ENCODE measurements around the gene NOTCH2. TPM values are rescaled to one million over a fixed set of nuclear protein-coding genes. Genes with fewer than 3 reads are reported as not detected.
"Not testable (repeated sequence)": the region's sequence is repeated elsewhere in the genome, so short reads cannot be mapped to it uniquely, and the experiment has no call there.

Gene NOTCH2
- total and polyA plus RNA-seq, 10 of the 15 experiments (the other 5 are each of a cell fraction or from before 2014, with no cell fraction given), result 0.02 to 2.0 (median 0.62) TPM; not detected in 1

GRCh38 chr1:120023791-120024190 lies 45.7 kb downstream of the NOTCH2 start:
- in situ Hi-C loops (cut with MboI); SMC1A ChIA-PET (ENCODE audit: uncharacterized antibody, unreplicated experiment): not testable (repeated sequence)

GRCh38 chr1:120014978-120015377 lies 54.5 kb downstream of the NOTCH2 start:
- H3K4me3 ChIP-seq; H2AFZ ChIP-seq (ENCODE audit: control insufficient read depth, low read depth, low read length); H3K9ac ChIP-seq (ENCODE audit: control insufficient read depth, insufficient read depth, low read length); H3K36me3 ChIP-seq (ENCODE audit: control insufficient read depth in 2 of 2, insufficient read depth in 2 of 2, low read length in 1 of 2); ATAC-seq; H4K20me1 ChIP-seq (ENCODE audit: control insufficient read depth, insufficient read depth); SMC1A ChIA-PET (ENCODE audit: uncharacterized antibody, unreplicated experiment); in situ Hi-C loops (cut with MboI); H3K4me2 ChIP-seq (ENCODE audit: control insufficient read depth, insufficient read depth); POLR2A ChIA-PET; H3K79me2 ChIP-seq (ENCODE audit: control insufficient read depth, insufficient read depth, low read length); intact Hi-C loops (cut with micrococcal nuclease; ENCODE audit: unreplicated experiment); DNase-seq (ENCODE audit: low read depth, low spot score); H3K9me3 ChIP-seq (replicated peaks; ENCODE audit: control insufficient read depth, insufficient read depth, low read length); H3K27me3 ChIP-seq (replicated peaks in 1 of 2; ENCODE audit: control insufficient read depth in 2 of 2, insufficient read depth in 2 of 2, low read length in 1 of 2); H3K4me1 ChIP-seq (ENCODE audit: control insufficient read depth, insufficient read depth, low read length); RAD21 ChIA-PET (ENCODE audit: unreplicated experiment); H3K27ac ChIP-seq (ENCODE audit: control insufficient read depth, insufficient read depth); BruUV-seq (replicated peaks); CTCF ChIA-PET; FAIRE-seq: not testable (repeated sequence)
- WGBS (ENCODE audit: insufficient coverage, insufficient replicate concordance, low lambda C conversion rate, missing lambda C conversion rate), result 82% methylated on average over 5 of the region's 7 CpGs

More at GRCh38 chr1:120023791-120024190, 45.7 kb downstream of the NOTCH2 start:
- RAD21 ChIA-PET (ENCODE audit: unreplicated experiment); H3K27ac ChIP-seq (ENCODE audit: control insufficient read depth, insufficient read depth); H3K36me3 ChIP-seq (ENCODE audit: control insufficient read depth in 2 of 2, insufficient read depth in 2 of 2, low read length in 1 of 2); ATAC-seq; H2AFZ ChIP-seq (ENCODE audit: control insufficient read depth, low read depth, low read length); FAIRE-seq; H3K4me2 ChIP-seq (ENCODE audit: control insufficient read depth, insufficient read depth); intact Hi-C loops (cut with micrococcal nuclease; ENCODE audit: unreplicated experiment); H3K4me3 ChIP-seq; H3K9me3 ChIP-seq (replicated peaks; ENCODE audit: control insufficient read depth, insufficient read depth, low read length); DNase-seq (ENCODE audit: low read depth, low spot score); BruUV-seq (replicated peaks); H3K9ac ChIP-seq (ENCODE audit: control insufficient read depth, insufficient read depth, low read length); H4K20me1 ChIP-seq (ENCODE audit: control insufficient read depth, insufficient read depth); H3K27me3 ChIP-seq (replicated peaks in 1 of 2; ENCODE audit: control insufficient read depth in 2 of 2, insufficient read depth in 2 of 2, low read length in 1 of 2); H3K79me2 ChIP-seq (ENCODE audit: control insufficient read depth, insufficient read depth, low read length); CTCF ChIA-PET; H3K4me1 ChIP-seq (ENCODE audit: control insufficient read depth, insufficient read depth, low read length); POLR2A ChIA-PET: not testable (repeated sequence)
- WGBS (ENCODE audit: insufficient coverage, insufficient replicate concordance, low lambda C conversion rate, missing lambda C conversion rate), result no CpG with 5 or more reads among the region's 1 CpG

DNA sequence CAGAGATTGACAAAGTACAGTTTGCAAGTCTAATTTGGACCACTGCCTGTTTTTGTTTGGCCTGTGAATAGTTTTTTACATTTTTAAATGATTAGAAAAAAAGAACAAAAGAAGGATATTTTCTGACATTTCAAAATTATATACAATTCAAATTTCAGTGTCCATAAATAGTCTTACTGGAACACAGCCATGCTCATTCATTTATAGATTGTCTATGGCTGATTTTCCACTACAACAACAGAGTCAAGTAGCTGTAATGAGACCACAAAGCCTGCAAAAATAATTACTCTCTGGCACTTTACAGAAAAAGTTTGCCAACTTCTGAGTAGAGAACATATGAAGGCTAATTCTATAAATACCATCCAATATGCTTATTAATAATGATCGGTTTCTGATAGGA lies 61.1 kb downstream of the NOTCH2 start:
- H2AFZ ChIP-seq (ENCODE audit: control insufficient read depth, low read depth, low read length); H3K27me3 ChIP-seq (replicated peaks in 1 of 2; ENCODE audit: control insufficient read depth in 2 of 2, insufficient read depth in 2 of 2, low read length in 1 of 2); intact Hi-C loops (cut with micrococcal nuclease; ENCODE audit: unreplicated experiment); H3K79me2 ChIP-seq (ENCODE audit: control insufficient read depth, insufficient read depth, low read length); DNase-seq (ENCODE audit: low read depth, low spot score); H3K4me2 ChIP-seq (ENCODE audit: control insufficient read depth, insufficient read depth); H3K4me3 ChIP-seq; ATAC-seq; H3K4me1 ChIP-seq (ENCODE audit: control insufficient read depth, insufficient read depth, low read length); FAIRE-seq; H3K27ac ChIP-seq (ENCODE audit: control insufficient read depth, insufficient read depth); in situ Hi-C loops (cut with MboI); H3K9ac ChIP-seq (ENCODE audit: control insufficient read depth, insufficient read depth, low read length); SMC1A ChIA-PET (ENCODE audit: uncharacterized antibody, unreplicated experiment); POLR2A ChIA-PET; H3K9me3 ChIP-seq (replicated peaks; ENCODE audit: control insufficient read depth, insufficient read depth, low read length); H3K36me3 ChIP-seq (ENCODE audit: control insufficient read depth in 2 of 2, insufficient read depth in 2 of 2, low read length in 1 of 2); BruUV-seq (replicated peaks); RAD21 ChIA-PET (ENCODE audit: unreplicated experiment); H4K20me1 ChIP-seq (ENCODE audit: control insufficient read depth, insufficient read depth); CTCF ChIA-PET: not testable (repeated sequence)
- 0% methylated on average over 1 of the region's 1 CpG for WGBS (ENCODE audit: insufficient coverage, insufficient replicate concordance, low lambda C conversion rate, missing lambda C conversion rate)

GRCh38 chr1:120007850-120008249 lies 61.6 kb downstream of the NOTCH2 start:
- RAD21 ChIA-PET (ENCODE audit: unreplicated experiment); H3K4me2 ChIP-seq (ENCODE audit: control insufficient read depth, insufficient read depth); H3K27me3 ChIP-seq (replicated peaks in 1 of 2; ENCODE audit: control insufficient read depth in 2 of 2, insufficient read depth in 2 of 2, low read length in 1 of 2); CTCF ChIA-PET; H3K9ac ChIP-seq (ENCODE audit: control insufficient read depth, insufficient read depth, low read length); ATAC-seq; H3K36me3 ChIP-seq (ENCODE audit: control insufficient read depth in 2 of 2, insufficient read depth in 2 of 2, low read length in 1 of 2); FAIRE-seq; H3K79me2 ChIP-seq (ENCODE audit: control insufficient read depth, insufficient read depth, low read length); H3K4me1 ChIP-seq (ENCODE audit: control insufficient read depth, insufficient read depth, low read length); POLR2A ChIA-PET; intact Hi-C loops (cut with micrococcal nuclease; ENCODE audit: unreplicated experiment); H4K20me1 ChIP-seq (ENCODE audit: control insufficient read depth, insufficient read depth); H3K27ac ChIP-seq (ENCODE audit: control insufficient read depth, insufficient read depth); H3K4me3 ChIP-seq; SMC1A ChIA-PET (ENCODE audit: uncharacterized antibody, unreplicated experiment); DNase-seq (ENCODE audit: low read depth, low spot score); H3K9me3 ChIP-seq (replicated peaks; ENCODE audit: control insufficient read depth, insufficient read depth, low read length); in situ Hi-C loops (cut with MboI); H2AFZ ChIP-seq (ENCODE audit: control insufficient read depth, low read depth, low read length); BruUV-seq (replicated peaks): not testable (repeated sequence)
- WGBS (ENCODE audit: insufficient coverage, insufficient replicate concordance, low lambda C conversion rate, missing lambda C conversion rate), result no CpG with 5 or more reads among the region's 1 CpG

Measured in GM12878 (cell line).